KMS-11 (cell line): ENCODE results near the gene TAF3.

Source experiments
- H2AFZ ChIP-seq: fragments of 200-600 bp; sonication (generic); 2 replicates; pipeline ENCODE4 v1.6.1; 2016; ENCODE audit warnings: antibody characterized with exemption, mixed run types, low read depth
- H3K27ac ChIP-seq: fragments of 200-600 bp; sonication (generic); 2 replicates; pipeline ENCODE4 v1.6.1; 2016; ENCODE audit warnings: mild to moderate bottlenecking, mixed run types
- H3K27me3 ChIP-seq: fragments of 200-600 bp; sonication (generic); 2 replicates; pipeline ENCODE4 v1.6.1; 2017; ENCODE audit warnings: mild to moderate bottlenecking, low read depth, mixed run types, moderate library complexity; ENCODE audit not compliant: insufficient read depth
- H3K36me3 ChIP-seq: fragments of 200-600 bp; sonication (generic); 2 replicates; pipeline ENCODE4 v1.6.1; 2017; ENCODE audit warnings: mild to moderate bottlenecking, mixed run types; ENCODE audit not compliant: insufficient read depth
- H3K4me1 ChIP-seq: fragments of 200-600 bp; sonication (generic); 2 replicates; pipeline ENCODE4 v1.6.1; 2016; ENCODE audit warnings: mild to moderate bottlenecking, low read depth, mixed run types; ENCODE audit not compliant: poor library complexity, severe bottlenecking
- H3K4me2 ChIP-seq: fragments of 200-600 bp; sonication (generic); 2 replicates; pipeline ENCODE4 v1.7.0; 2016; ENCODE audit warnings: mild to moderate bottlenecking, mixed run types
- H3K4me3 ChIP-seq: fragments of 200-600 bp; sonication (generic); IDR thresholded peaks from 2 replicates; pipeline ENCODE4 v1.6.1; 2017; ENCODE audit warnings: low read depth, low read length, mixed read lengths; ENCODE audit not compliant: insufficient read depth
- H3K79me2 ChIP-seq: fragments of 200-600 bp; sonication (generic); 2 replicates; pipeline ENCODE4 v1.6.1; 2016; ENCODE audit warnings: low read depth, mixed run types; ENCODE audit not compliant: insufficient read depth
- H3K9ac ChIP-seq: fragments of 200-600 bp; sonication (generic); 2 replicates; pipeline ENCODE4 v1.6.1; 2016; ENCODE audit warnings: mild to moderate bottlenecking, mixed run types
- H4K20me1 ChIP-seq: fragments of 200-600 bp; sonication (generic); 2 replicates; pipeline ENCODE4 v1.6.1; 2016; ENCODE audit warnings: mild to moderate bottlenecking, mixed run types; ENCODE audit not compliant: insufficient read depth
- CTCF ChIP-seq: fragments of 200-600 bp; sonication (generic); conservative IDR thresholded peaks from 2 replicates; pipeline ENCODE4 v1.6.1; 2017; ENCODE audit warnings: low read depth, mild to moderate bottlenecking, antibody characterized with exemption, low read length, moderate library complexity, mixed read lengths

The TAF3 gene

GRCh38 chr10:7998831-7999230 lies 180.5 kb downstream of the TAF3 start:
- Histone ChIP-seq H3K4me1 (no peaks in the 10 kb centered on the region), H3K4me2 (no peak overlapping the region), H2AFZ (no peak overlapping the region), H3K27me3 (no peaks in the 10 kb centered on the region), H3K36me3 (no peaks in the 10 kb centered on the region), H3K9ac (no peak overlapping the region), H3K4me3 (no peak overlapping the region), H3K79me2 (no peaks in the 10 kb centered on the region), H3K27ac (no peak overlapping the region), H4K20me1 (no peaks in the 10 kb centered on the region)
- no peak for TF ChIP-seq CTCF

GRCh38 chr10:8004469-8005000 lies 186.2 kb downstream of the TAF3 start:
- H3K79me2 ChIP-seq = no peaks in the 10 kb centered on the region
- no peaks in the 10 kb centered on the region for H4K20me1 ChIP-seq
- no peak overlapping the region for H2AFZ ChIP-seq
- H3K4me1 ChIP-seq = no peaks in the 10 kb centered on the region
- no peak for TF ChIP-seq CTCF
- H3K9ac ChIP-seq = no peak overlapping the region
- H3K27me3 ChIP-seq = no peaks in the 10 kb centered on the region
- no peak overlapping the region for H3K4me3 ChIP-seq
- H3K4me2 ChIP-seq = no peak overlapping the region
- H3K36me3 ChIP-seq = no peaks in the 10 kb centered on the region; the same call in 1 of the 2 replicates
- H3K27ac ChIP-seq = no peak overlapping the region

GRCh38 chr10:8006274-8006999 lies 188.1 kb downstream of the TAF3 start:
- no peak overlapping the region for H3K4me3 ChIP-seq
- no peaks in the 10 kb centered on the region for H4K20me1 ChIP-seq
- H3K27ac ChIP-seq = no peak overlapping the region
- no peaks in the 10 kb centered on the region; the same call in 1 of the 2 replicates for H3K36me3 ChIP-seq
- no peaks in the 10 kb centered on the region for H3K27me3 ChIP-seq
- no peaks in the 10 kb centered on the region for H3K4me1 ChIP-seq
- H2AFZ ChIP-seq = no peak overlapping the region
- H3K79me2 ChIP-seq = no peaks in the 10 kb centered on the region
- no peak overlapping the region for H3K4me2 ChIP-seq
- no peak for TF ChIP-seq CTCF
- H3K9ac ChIP-seq = no peak overlapping the region

GRCh38 chr10:8009031-8009430 lies 190.7 kb downstream of the TAF3 start:
- Histone ChIP-seq H2AFZ (no peak overlapping the region), H3K4me3 (no peak overlapping the region), H4K20me1 (no peaks in the 10 kb centered on the region), H3K9ac (no peak overlapping the region), H3K27ac (no peak overlapping the region), H3K4me2 (no peak overlapping the region), H3K79me2 (no peaks in the 10 kb centered on the region), H3K27me3 (no peaks in the 10 kb centered on the region), H3K4me1 (no peaks in the 10 kb centered on the region), H3K36me3 (no peaks in the 10 kb centered on the region; the same call in 1 of the 2 replicates)
- TF ChIP-seq CTCF = no peak
